ENCODE data around the gene CYB561. TPM values are rescaled to one million over a fixed set of nuclear protein-coding genes. Genes with fewer than 3 reads are reported as not detected.

Gene CYB561
- polyA plus RNA-seq, 3 donors = 5.2 to 11.8 (median 8.3) TPM

- Mint-ChIP-seq H3K36me3 (peaks cover 3 to 5% of the 10 kb centered on the region in 2 donors), H3K9me3 (peaks cover 0 to 7% (median 2%) of the 10 kb centered on the region in 7 donors), H3K4me3 (no peak overlapping the region), H3K27ac (no peak overlapping the region), H3K27me3 (ENCODE audit: low read depth in 3 of 3) (peaks cover 19 to 35% (median 26%) of the 10 kb centered on the region in 3 donors), H3K4me1 (peaks cover 11% of the 10 kb centered on the region)
- 85% methylated on average over 8 of the region's 11 CpGs for WGBS (ENCODE audit: insufficient coverage)
- Histone ChIP-seq H3K27ac (ENCODE audit: low read depth in 1 of 2, low read length in 2 of 2) (no peak overlapping the region), H3K4me3 (replicated peaks in 1 of 3; ENCODE audit: low read depth in 2 of 3, low read length in 3 of 3) (no peak overlapping the region), H2AFZ (ENCODE audit: insufficient read depth, low read depth, low read length, poor library complexity, severe bottlenecking) (no peak overlapping the region), H3K9me3 (replicated peaks in 1 of 2; ENCODE audit: control insufficient read depth in 1 of 2, insufficient read depth in 1 of 2, low read length in 2 of 2) (peaks cover 0 to 7% of the 10 kb centered on the region in 2 donors), H3K4me2 (replicated peaks; ENCODE audit: extremely low read depth, low read length, poor library complexity, severe bottlenecking) (no peak overlapping the region), H3K9ac (ENCODE audit: insufficient read depth, low read length, poor library complexity, severe bottlenecking) (no peak overlapping the region), H3K27me3 (ENCODE audit: control insufficient read depth in 2 of 2, insufficient read depth in 2 of 2, low read length in 2 of 2) (peaks cover 3 to 27% of the 10 kb centered on the region in 2 donors), H3K4me1 (ENCODE audit: control insufficient read depth in 1 of 2, insufficient read depth in 2 of 2, low read length in 2 of 2) (peaks cover 9 to 21% of the 10 kb centered on the region in 2 donors), H3K36me3 (replicated peaks in 1 of 2; ENCODE audit: control insufficient read depth in 1 of 2, insufficient read depth in 2 of 2, low read length in 2 of 2) (no peaks in the 10 kb centered on the region), H4K20me1 (ENCODE audit: insufficient read depth, low read length) (no peaks in the 10 kb centered on the region), H3K79me2 (ENCODE audit: insufficient read depth, low read length) (no peaks in the 10 kb centered on the region)
- no peak for DNase-seq
- no peak for TF ChIP-seq CTCF (IDR thresholded peaks at IDR 0.05)
- intact Hi-C loops (cut with micrococcal nuclease) = no loop called here
Observed at GRCh38 chr17:63480826-63481487, 34.9 kb upstream of the CYB561 start.

GRCh38 chr17:63480192-63480784 lies 34.2 kb upstream of the CYB561 start:
- DNase-seq = no peak
- no peaks in the 10 kb centered on the region for H3K79me2 ChIP-seq (ENCODE audit: insufficient read depth, low read length)

More at GRCh38 chr17:63480192-63480784, 34.2 kb upstream of the CYB561 start:
- H3K4me1 Mint-ChIP-seq = peaks cover 11% of the 10 kb centered on the region
- no peak overlapping the region for H3K27ac ChIP-seq (ENCODE audit: low read depth in 1 of 2, low read length in 2 of 2)
- peaks cover 26 to 42% (median 32%) of the 10 kb centered on the region in 3 donors for H3K27me3 Mint-ChIP-seq (ENCODE audit: low read depth in 3 of 3)
- H3K9ac ChIP-seq (ENCODE audit: insufficient read depth, low read length, poor library complexity, severe bottlenecking) = no peak overlapping the region
- H3K4me3 Mint-ChIP-seq = no peak overlapping the region
- H2AFZ ChIP-seq (ENCODE audit: insufficient read depth, low read depth, low read length, poor library complexity, severe bottlenecking) = no peak overlapping the region
- no peak for TF ChIP-seq CTCF (IDR thresholded peaks at IDR 0.05)
- no peak overlapping the region for H3K4me3 ChIP-seq (replicated peaks in 1 of 3; ENCODE audit: low read depth in 2 of 3, low read length in 3 of 3)
- H3K36me3 Mint-ChIP-seq = peaks cover 3 to 6% of the 10 kb centered on the region in 2 donors
- H3K27ac Mint-ChIP-seq = no peak overlapping the region
- H3K4me1 ChIP-seq (ENCODE audit: control insufficient read depth in 1 of 2, insufficient read depth in 2 of 2, low read length in 2 of 2) = peaks cover 9 to 21% of the 10 kb centered on the region in 2 donors
- peaks cover 0 to 14% (median 2%) of the 10 kb centered on the region in 7 donors for H3K9me3 Mint-ChIP-seq
- H4K20me1 ChIP-seq (ENCODE audit: insufficient read depth, low read length) = no peaks in the 10 kb centered on the region
- WGBS (ENCODE audit: insufficient coverage) = 95% methylated on average over 16 of the region's 21 CpGs
- peaks cover 6 to 34% of the 10 kb centered on the region in 2 donors for H3K27me3 ChIP-seq (ENCODE audit: control insufficient read depth in 2 of 2, insufficient read depth in 2 of 2, low read length in 2 of 2)
- intact Hi-C loops (cut with micrococcal nuclease) = no loop called here
- peaks cover 0 to 7% of the 10 kb centered on the region in 2 donors for H3K9me3 ChIP-seq (replicated peaks in 1 of 2; ENCODE audit: control insufficient read depth in 1 of 2, insufficient read depth in 1 of 2, low read length in 2 of 2)
- H3K36me3 ChIP-seq (replicated peaks in 1 of 2; ENCODE audit: control insufficient read depth in 1 of 2, insufficient read depth in 2 of 2, low read length in 2 of 2) = no peaks in the 10 kb centered on the region
- H3K4me2 ChIP-seq (replicated peaks; ENCODE audit: extremely low read depth, low read length, poor library complexity, severe bottlenecking) = no peak overlapping the region
